PC-3 (cell line): Measurements from ENCODE around the gene ZNF92. TPM values are rescaled to one million over a fixed set of nuclear protein-coding genes. Genes with fewer than 3 reads are reported as not detected.

ENCODE experiments used
- ATAC-seq: fragments of 200-7000 bp; cut with Tn5 transposase; 2 replicates; pipeline ENCODE4 v1.9.1; 2020; ENCODE audit warnings: mild to moderate bottlenecking, moderate library complexity
- BruUV-seq: library from RNA; stranded (reverse); fragments of 400-500 nt; replicated peaks from 2 replicates; lab custom pipeline; 2021; lab: Mats Ljungman, UMichigan
- CTCF ChIA-PET: fragments of 300-600 bp; sonication (Branson Sonifier 250); formaldehyde crosslinking; loops from one replicate; lab custom pipeline; 2022; ENCODE audit warnings: antibody characterized with exemption; lab: Charles Lee
- POLR2A ChIA-PET: fragments of 300-600 bp; sonication (Branson Sonifier 250); formaldehyde crosslinking; loops from one replicate; lab custom pipeline; 2022; ENCODE audit warnings: antibody characterized with exemption; ENCODE audit not compliant: unreplicated experiment; lab: Charles Lee
- DNase-seq: peaks from one replicate; pipeline ENCODE4 v3.0.0-alpha.2; 2015
- H2AFZ ChIP-seq: fragments of 300-600 bp; sonication (generic); 2 replicates; pipeline ENCODE4 v1.6.0; 2016; ENCODE audit warnings: antibody characterized with exemption, low read length
- H3F3A ChIP-seq: fragments of 300-600 bp; sonication (generic); one replicate; pipeline ENCODE4 v1.6.0; 2017; ENCODE audit warnings: antibody characterized with exemption, low read length, control low read depth, mild to moderate bottlenecking; ENCODE audit not compliant: unreplicated experiment
- H3K27ac ChIP-seq: fragments of 300-600 bp; sonication (generic); 2 replicates; pipeline ENCODE4 v1.5.1; 2016; ENCODE audit warnings: mild to moderate bottlenecking, low read length
- H3K27me3 ChIP-seq: fragments of 300-600 bp; sonication (generic); 2 replicates; pipeline ENCODE4 v1.6.1; 2016; ENCODE audit warnings: low read length, mixed read lengths
- H3K36me3 ChIP-seq: fragments of 300-600 bp; sonication (generic); 2 replicates; pipeline ENCODE4 v1.6.1; 2016; ENCODE audit warnings: low read depth, mixed run types, low read length, mixed read lengths
- H3K4me1 ChIP-seq: fragments of 300-600 bp; sonication (generic); 2 replicates; pipeline ENCODE4 v1.5.1; 2016; ENCODE audit warnings: low read length; ENCODE audit not compliant: insufficient read depth
- H3K4me2 ChIP-seq: fragments of 300-600 bp; sonication (generic); 2 replicates; pipeline ENCODE4 v1.6.0; 2016; ENCODE audit warnings: low read length
- H3K4me3 ChIP-seq: fragments of 300-600 bp; sonication (generic); 2 replicates; pipeline ENCODE4 v1.5.1; 2016; ENCODE audit warnings: mild to moderate bottlenecking, low read length, mixed read lengths
- H3K79me2 ChIP-seq: fragments of 300-600 bp; sonication (generic); 2 replicates; pipeline ENCODE4 v1.6.1; 2017; ENCODE audit warnings: low read length, mixed read lengths
- H3K9ac ChIP-seq: fragments of 300-600 bp; sonication (generic); 2 replicates; pipeline ENCODE4 v1.6.0; 2016; ENCODE audit warnings: mild to moderate bottlenecking, low read length
- H3K9me2 ChIP-seq: fragments of 300-600 bp; sonication (generic); replicated peaks from 2 replicates; pipeline ENCODE4 v1.6.1; 2016; ENCODE audit warnings: mixed run types, low read length, mixed read lengths
- H3K9me3 ChIP-seq: fragments of 300-600 bp; sonication (generic); 2 replicates; pipeline ENCODE4 v1.6.1; 2016; ENCODE audit warnings: low read length, mixed read lengths
- H4K20me1 ChIP-seq: fragments of 300-600 bp; sonication (generic); 2 replicates; pipeline ENCODE4 v1.6.1; 2016; ENCODE audit warnings: low read length, mixed read lengths
- CTCF ChIP-seq: fragments of 300-600 bp; sonication (generic); conservative IDR thresholded peaks from 2 replicates; pipeline ENCODE4 v1.5.1; 2017; ENCODE audit warnings: antibody characterized with exemption, low read depth, mild to moderate bottlenecking, low read length
- EZH2 ChIP-seq: fragments of 300-600 bp; sonication (generic); IDR thresholded peaks from one replicate; pipeline ENCODE4 v1.6.1; 2017; ENCODE audit warnings: antibody characterized with exemption, mild to moderate bottlenecking, low read length; ENCODE audit not compliant: unreplicated experiment
- EZH2phosphoT487 ChIP-seq: fragments of 300-600 bp; sonication (generic); IDR thresholded peaks from 2 replicates; pipeline ENCODE4 v1.6.1; 2018; ENCODE audit warnings: mild to moderate bottlenecking, antibody characterized with exemption, low read length, borderline replicate concordance
- intact Hi-C: fragments of 100-400 bp; cut with micrococcal nuclease; formaldehyde crosslinking; loops from 2 replicates; pipeline ENCODE4 v1.9.0; 2023
- total RNA-seq: library from RNA; depleted of rRNA; stranded (reverse); fragments of >200 nt; gene quantifications from 2 replicates; pipeline ENCODE4 v1.2.3, GENCODE V29; 2014

ZNF92 gene
- total RNA-seq, 1 experiment from 2014 or later = 7.6 TPM

- no TSS peak for BruUV-seq
- TF ChIP-seq EZH2phosphoT487 = no peak
- no peak for TF ChIP-seq EZH2
- no peak for TF ChIP-seq CTCF
- Histone ChIP-seq H3K79me2 (no peaks in the 10 kb centered on the region), H4K20me1 (no peaks in the 10 kb centered on the region), H3K4me1 (no peaks in the 10 kb centered on the region), H3K4me2 (no peak overlapping the region), H3K9me2 (no peaks in the 10 kb centered on the region), H3K4me3 (no peak overlapping the region), H3K36me3 (no peaks in the 10 kb centered on the region), H3K9me3 (no peaks in the 10 kb centered on the region), H2AFZ (no peak overlapping the region), H3K27me3 (no peaks in the 10 kb centered on the region), H3K9ac (no peak overlapping the region), H3F3A (no peaks in the 10 kb centered on the region), H3K27ac (no peak overlapping the region)
- intact Hi-C loops = no loop called here
- ChIA-PET CTCF (no interaction called here), POLR2A (no interaction called here)
- DNase-seq (no peak), ATAC-seq (no peak)
Observed at GRCh38 chr7:65429642-65430343, 56.1 kb downstream of the ZNF92 start.

GRCh38 chr7:65430344-65431186, 56.9 kb downstream of the ZNF92 start:
- Histone ChIP-seq H3K27me3 (no peaks in the 10 kb centered on the region), H2AFZ (no peak overlapping the region), H3F3A (no peaks in the 10 kb centered on the region), H3K4me2 (no peak overlapping the region), H3K9me3 (no peaks in the 10 kb centered on the region), H3K79me2 (no peaks in the 10 kb centered on the region), H3K36me3 (no peaks in the 10 kb centered on the region), H3K4me1 (no peaks in the 10 kb centered on the region), H3K27ac (no peak overlapping the region), H3K4me3 (no peak overlapping the region), H3K9me2 (no peaks in the 10 kb centered on the region), H3K9ac (no peak overlapping the region), H4K20me1 (no peaks in the 10 kb centered on the region)
- TF ChIP-seq CTCF (no peak), EZH2phosphoT487 (no peak), EZH2 (no peak)
- POLR2A ChIA-PET = no interaction called here
- intact Hi-C loops = no loop called here
- CTCF ChIA-PET = no interaction called here
- no peak for DNase-seq
- ATAC-seq = no peak
- BruUV-seq = no TSS peak

- CTCF ChIA-PET = no interaction called here
- DNase-seq = no peak
- ATAC-seq = no peak
Observed at GRCh38 chr7:65434307-65434706, 60.7 kb downstream of the ZNF92 start.

More at GRCh38 chr7:65434307-65434706, 60.7 kb downstream of the ZNF92 start:
- no peaks in the 10 kb centered on the region for H3K27me3 ChIP-seq
- no peak overlapping the region for H3K9ac ChIP-seq
- no peaks in the 10 kb centered on the region for H3K9me3 ChIP-seq
- H3K9me2 ChIP-seq = no peaks in the 10 kb centered on the region
- H2AFZ ChIP-seq = no peak overlapping the region
- no peaks in the 10 kb centered on the region for H3K79me2 ChIP-seq
- H4K20me1 ChIP-seq = no peaks in the 10 kb centered on the region
- peaks cover 15% of the 10 kb centered on the region for H3K4me1 ChIP-seq
- peaks cover 5% of the 10 kb centered on the region for H3F3A ChIP-seq
- POLR2A ChIA-PET = no interaction called here
- no peak overlapping the region for H3K4me3 ChIP-seq
- TF ChIP-seq CTCF (no peak), EZH2 (no peak), EZH2phosphoT487 (no peak)
- H3K27ac ChIP-seq = no peak overlapping the region
- intact Hi-C loops = no loop called here
- no TSS peak for BruUV-seq
- H3K36me3 ChIP-seq = no peaks in the 10 kb centered on the region
- no peak overlapping the region for H3K4me2 ChIP-seq
